GM19324 (cell line): ENCODE data around the gene MED15.
"Not testable (repeated sequence)": the region's sequence is repeated elsewhere in the genome, so short reads cannot be mapped to it uniquely, and the experiment has no call there.

ENCODE experiments used
- ATAC-seq: cut with Tn5 transposase; IDR thresholded peaks from one replicate; pipeline ENCODE4 v1.9.1; 2021; ENCODE audit warnings: mild to moderate bottlenecking, moderate library complexity; ENCODE audit not compliant: unreplicated experiment, low FRiP score

MED15 gene

GRCh38 chr22:20528405-20528978 lies 21.1 kb downstream of the MED15 start:
- ATAC-seq = no peak

DNA sequence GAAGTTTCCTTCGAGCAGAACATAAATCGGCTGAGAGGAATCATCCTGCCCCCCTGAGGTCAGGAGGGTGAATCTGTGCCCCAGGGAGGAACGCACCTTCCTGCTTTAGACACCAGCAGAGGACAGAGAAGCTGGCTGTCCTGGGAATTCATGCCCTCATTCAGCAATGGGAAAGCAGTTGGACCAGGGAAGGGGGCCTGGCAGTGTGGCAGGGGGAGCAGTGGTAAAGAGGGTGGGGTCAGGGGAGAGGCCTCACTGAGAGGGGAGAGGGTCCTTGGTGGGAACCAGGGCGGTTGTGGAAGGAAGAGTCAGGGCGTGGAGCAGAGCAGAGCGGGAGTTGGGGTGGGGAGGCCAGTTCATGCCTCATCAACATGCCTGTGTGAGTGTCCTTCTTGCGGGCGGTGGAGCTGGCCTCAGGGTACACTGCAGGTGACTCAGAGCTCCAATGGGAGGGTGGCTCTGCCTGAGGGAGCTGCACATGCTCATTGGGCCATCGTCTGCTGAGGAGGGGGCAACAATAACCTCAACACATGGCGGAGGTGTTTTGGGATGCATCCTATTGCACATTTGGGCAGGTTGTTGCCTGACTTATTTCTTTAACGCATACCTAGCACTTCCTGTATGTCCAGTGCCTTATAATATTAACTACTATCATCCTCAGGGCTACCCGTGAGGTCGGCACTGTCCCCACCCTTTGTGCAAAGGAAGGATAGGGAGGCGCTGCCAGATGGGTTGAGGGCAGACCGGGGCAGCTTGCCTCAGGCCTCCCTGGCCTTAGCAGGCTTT lies 23.2 kb downstream of the MED15 start:
- ATAC-seq = no peak

DNA sequence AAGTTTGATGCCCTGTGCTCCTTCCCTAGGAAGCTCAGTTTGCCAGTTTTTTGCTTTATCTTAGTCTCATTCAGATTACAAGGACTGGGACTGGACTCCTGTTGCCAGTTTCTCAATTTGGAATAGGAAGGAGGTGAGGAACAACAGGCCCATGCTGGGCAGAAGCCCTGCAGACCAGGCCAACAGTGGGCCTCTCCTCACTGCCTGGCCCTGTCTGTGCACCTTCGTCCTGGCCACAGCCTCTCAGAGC lies 23.7 kb downstream of the MED15 start:
- no peak for ATAC-seq

GRCh38 chr22:20531404-20532201 lies 24.2 kb downstream of the MED15 start:
- ATAC-seq = no peak

- ATAC-seq = no peak
Observed at GRCh38 chr22:20532256-20532993, 25.0 kb downstream of the MED15 start.

DNA sequence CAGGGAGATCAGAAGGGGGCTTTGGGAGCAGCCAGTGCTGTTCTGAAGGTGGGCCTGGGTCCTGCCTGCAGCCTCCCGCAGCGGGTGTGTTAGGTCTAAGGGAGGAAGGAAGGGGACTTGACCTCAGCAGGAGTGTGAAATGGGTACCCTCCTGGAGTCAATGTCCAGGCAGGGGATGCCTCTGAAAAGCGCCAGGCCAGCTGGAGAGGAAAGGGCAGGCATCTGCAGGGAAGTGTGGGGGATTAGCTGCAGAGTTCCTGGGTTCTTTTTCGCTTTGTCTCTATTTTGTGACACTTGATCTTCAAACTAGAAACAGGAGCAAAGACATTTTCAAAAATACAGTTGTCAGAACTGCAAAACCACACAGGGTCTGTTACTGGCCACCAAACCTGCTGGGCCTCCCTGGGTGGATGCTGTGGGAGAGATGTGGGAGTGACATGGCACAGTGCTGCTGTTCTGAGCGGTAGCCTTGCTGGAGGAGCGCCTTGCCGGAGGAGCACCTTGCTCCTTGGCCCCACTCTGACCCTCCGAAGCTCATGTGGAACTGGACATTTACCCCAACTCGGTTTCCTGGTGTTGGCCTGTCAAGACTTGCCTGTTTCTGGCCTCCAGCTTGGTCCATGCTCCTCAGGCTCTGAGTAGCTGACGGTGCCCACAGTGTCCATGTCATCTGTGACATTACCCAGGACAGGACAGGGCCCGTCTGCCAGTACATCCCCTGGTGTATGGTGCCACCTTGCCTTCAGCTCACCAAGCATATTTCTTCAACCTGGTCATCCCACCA lies 25.9 kb downstream of the MED15 start:
- no peak for ATAC-seq

GRCh38 chr22:20533879-20534265 lies 26.5 kb downstream of the MED15 start:
- ATAC-seq = no peak

- ATAC-seq = no peak
Observed at GRCh38 chr22:20536590-20537324, 29.3 kb downstream of the MED15 start.

- no peak for ATAC-seq
Observed at GRCh38 chr22:20537325-20537756, 29.9 kb downstream of the MED15 start.

- no peak for ATAC-seq
Observed at GRCh38 chr22:20537983-20538382, 30.6 kb downstream of the MED15 start.

DNA sequence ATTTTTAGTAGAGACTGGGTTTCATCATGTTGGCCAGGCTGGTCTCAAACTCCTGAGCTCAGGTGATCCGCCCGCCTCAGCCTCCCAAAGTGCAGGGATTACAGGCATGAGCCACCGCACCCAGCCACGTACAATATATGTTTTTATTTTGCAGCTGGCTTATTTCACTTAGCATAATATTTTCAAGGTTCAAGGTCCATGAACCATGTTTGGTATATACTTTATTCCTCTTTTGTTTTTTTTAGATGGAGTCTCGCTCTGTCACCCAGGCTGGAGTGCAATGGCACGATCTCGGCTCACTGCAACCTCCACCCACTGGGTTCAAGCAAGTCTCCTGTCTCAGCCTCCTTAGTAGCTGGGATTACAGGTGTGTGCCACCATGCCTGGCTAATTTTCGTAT lies 31.5 kb downstream of the MED15 start:
- not testable (repeated sequence) for ATAC-seq

GRCh38 chr22:20542055-20542454 lies 34.6 kb downstream of the MED15 start:
- ATAC-seq = no peak

DNA sequence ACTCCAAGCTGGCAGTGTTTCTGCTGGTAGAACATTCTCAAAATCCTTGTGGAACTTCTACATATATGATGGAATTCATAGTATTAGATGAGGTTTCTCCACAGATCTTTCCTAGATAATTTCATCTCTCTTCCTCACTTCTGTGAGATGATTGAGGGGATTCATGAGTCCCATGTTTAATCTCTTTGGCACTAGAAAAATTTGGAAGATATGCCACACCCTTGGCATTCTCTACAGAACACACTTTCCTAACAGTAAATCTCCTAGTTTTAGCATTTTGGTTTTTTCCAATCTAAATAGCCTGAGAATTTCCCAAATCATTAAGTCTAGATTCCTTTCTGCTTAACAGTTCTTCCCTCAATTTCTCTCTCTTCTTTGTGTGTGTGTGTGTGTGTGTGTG lies 35.3 kb downstream of the MED15 start:
- ATAC-seq = no peak

DNA sequence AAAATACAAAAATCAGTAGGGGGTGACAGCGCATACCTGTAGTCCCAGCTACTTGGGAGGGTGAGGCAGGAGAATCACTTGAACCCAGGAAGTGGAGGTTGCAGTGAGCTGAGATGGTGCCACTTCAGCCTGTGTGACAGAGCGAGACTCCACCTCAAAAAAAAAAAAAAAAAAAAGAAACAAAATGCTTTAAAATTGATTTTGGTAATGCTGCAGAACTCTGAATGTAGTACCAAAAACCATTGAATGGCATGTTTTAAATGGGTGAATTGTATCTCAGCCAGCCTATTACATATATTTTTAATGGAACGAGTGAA lies 37.9 kb downstream of the MED15 start:
- not testable (repeated sequence) for ATAC-seq

- no peak for ATAC-seq
Observed at GRCh38 chr22:20545681-20546521, 38.5 kb downstream of the MED15 start.

- ATAC-seq = no peak
Observed at GRCh38 chr22:20546541-20546950, 39.1 kb downstream of the MED15 start.

GRCh38 chr22:20547029-20547428 lies 39.6 kb downstream of the MED15 start:
- no peak for ATAC-seq

DNA sequence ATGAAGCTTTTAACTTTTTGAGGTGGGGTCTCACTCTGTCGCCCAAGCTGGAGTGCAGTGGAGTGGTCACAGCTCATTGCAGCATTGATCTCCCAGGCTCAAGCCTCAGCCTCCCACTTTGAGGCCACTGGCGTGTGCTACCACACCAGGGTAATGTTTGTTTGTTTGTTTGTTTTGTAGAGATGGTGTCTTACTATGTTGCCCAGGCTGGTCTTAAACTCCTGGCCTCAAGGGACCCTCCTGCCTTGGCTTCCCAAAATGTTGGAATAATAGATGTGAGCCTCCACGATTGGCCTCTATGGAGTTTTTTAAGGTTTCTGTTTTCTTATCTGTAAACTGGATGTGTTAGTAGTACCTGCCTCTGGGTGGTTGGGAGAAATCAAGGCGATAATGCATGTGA lies 41.4 kb downstream of the MED15 start:
- ATAC-seq = no peak
